GM12874 (cell line): ENCODE measurements around the gene SNAP47.

Source experiments
- CTCF ChIP-seq: IDR thresholded peaks from 2 replicates; pipeline ENCODE4 v1.5.1; 2011; ENCODE audit warnings: low read depth, mild to moderate bottlenecking, control low read depth, low read length, moderate library complexity; ENCODE audit not compliant: insufficient read depth

SNAP47 gene

DNA sequence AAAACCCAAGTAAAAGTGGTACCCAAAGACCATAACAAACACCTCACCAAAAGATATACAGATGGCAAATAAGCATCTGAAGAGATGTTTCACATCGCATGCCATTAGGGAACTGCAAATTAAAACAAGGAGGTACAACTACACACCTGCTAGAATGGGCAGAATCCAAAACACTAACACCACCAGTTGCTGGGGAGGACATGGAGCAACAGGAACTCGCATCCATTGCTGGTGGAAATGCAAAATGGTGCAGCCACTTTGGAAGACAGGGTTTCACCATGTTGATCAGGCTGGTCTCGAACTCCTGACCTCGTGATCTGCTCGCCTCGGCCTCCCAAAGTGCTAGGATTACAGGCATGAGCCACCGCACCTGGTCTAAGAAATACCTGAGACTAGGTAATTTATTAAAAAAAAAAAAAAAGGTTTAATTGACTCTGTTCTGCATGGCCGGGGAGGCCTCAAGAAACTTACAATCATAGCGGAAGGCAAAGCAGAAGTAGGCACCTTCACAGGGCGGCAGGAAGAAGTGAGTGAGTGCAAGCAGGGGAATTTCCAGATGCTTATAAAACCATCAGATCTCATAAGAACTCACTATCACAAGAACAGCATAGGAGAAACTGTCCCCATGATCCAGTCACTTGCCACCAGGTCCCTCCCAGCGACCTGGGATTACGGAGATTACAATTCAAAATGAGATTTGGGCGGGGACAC is 50.0 kb downstream of the SNAP47 start:
- no peak for TF ChIP-seq CTCF

DNA sequence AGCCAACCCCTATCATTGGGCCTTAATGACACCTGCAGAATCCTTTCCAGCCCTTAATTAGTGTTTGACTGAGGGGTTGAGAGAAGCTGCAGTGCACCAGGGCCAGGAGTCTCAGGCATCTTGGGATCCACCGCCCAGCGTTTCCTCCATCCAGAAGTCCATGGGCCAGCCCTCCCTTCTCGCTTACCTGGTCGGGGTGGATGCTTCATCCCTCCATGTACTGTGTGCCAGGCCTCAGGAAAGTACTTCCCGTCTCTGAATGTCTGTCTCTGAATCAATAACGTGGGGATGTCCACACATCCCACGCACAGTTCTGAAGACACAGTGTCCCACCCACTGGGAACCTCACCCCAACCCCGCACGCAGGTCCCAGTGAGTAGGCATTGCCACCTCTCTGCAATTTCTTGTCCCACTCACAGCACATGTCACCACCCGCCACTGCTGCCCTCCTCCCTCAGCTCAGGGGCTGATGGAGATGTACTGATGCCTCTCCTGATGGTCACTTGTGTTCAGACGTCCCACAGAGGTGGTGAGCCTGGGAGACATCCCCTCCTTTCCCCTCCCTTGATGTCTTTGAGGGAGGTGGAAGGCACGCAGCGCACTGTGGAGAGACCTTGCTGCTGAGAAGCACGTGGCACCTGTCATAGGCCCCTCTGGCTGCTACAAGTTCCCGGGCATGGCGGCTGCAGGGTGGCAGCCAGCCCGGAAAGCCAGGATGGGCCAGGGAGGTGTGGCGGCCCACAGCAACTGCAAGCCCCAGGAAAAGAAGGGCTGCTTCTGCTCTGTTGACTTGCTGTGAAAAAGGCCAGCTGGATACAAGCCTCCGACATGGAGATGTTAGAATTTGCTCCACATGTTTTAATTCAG is 50.8 kb downstream of the SNAP47 start:
- TF ChIP-seq CTCF: no peak

- no peak for TF ChIP-seq CTCF
Observed at GRCh38 chr1:227786673-227787512, 51.7 kb downstream of the SNAP47 start.

DNA sequence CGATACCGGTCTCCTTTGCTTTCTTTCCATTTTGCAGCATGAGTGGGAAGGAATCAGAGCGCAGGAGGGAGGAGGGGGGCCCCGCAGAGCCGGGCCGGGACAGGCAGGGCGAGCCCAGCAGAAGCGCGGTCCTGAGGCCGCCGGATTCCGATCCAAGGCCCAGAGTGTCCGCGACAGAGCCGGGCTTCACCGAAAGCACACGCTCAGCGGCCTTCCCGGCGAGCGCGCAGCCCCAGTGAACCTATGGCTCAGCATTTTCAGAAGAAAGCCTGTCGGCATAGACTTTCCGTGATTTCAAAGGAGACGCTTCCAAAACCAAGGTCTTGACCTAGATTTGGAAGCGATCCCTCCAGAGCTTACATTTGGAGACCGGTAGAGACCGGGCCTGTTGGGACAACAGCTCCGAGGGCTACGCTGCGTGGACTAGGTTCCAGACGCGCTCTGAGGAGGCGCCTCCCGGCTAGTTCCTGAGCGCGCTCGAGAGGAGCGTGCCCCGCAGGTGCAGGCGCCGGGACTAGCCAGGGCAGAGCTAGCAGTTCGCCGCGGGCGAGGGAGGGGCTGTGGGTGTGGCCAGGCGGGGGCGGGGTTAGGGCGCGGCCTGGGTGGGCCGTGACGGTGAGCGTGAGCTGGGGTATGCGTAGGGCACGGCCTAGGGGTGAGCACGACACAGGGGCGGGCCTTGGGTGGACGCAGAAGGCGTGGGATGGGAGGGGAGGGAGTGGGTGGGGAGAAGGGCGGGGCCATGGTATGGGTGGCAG is 52.5 kb downstream of the SNAP47 start:
- no peak for TF ChIP-seq CTCF

GRCh38 chr1:227788271-227789083 is 53.2 kb downstream of the SNAP47 start:
- no peak for TF ChIP-seq CTCF

- TF ChIP-seq CTCF: no peak
Observed at GRCh38 chr1:227789084-227790033, 54.1 kb downstream of the SNAP47 start.
